Measurements from ENCODE around the gene BTBD9.

Gene BTBD9

GRCh38 chr6:38646166-38646878 lies 6.6 kb upstream of the BTBD9 start:
- Histone ChIP-seq H3K27me3 (ENCODE audit: control insufficient read depth, insufficient read depth, low read length) (no peaks in the 10 kb centered on the region), H3K4me1 (peaks cover 5% of the 10 kb centered on the region), H3K9ac (no peak overlapping the region), H3K9me3 (ENCODE audit: control insufficient read depth, low read length) (no peaks in the 10 kb centered on the region), H3K4me3 (ENCODE audit: low read depth, low read length) (no peak overlapping the region), H2AFZ (no peak overlapping the region), H3K36me3 (ENCODE audit: control insufficient read depth, insufficient read depth, low read length) (no peaks in the 10 kb centered on the region), H3K27ac (no peak overlapping the region), H3K4me2 (ENCODE audit: low read length) (no peak overlapping the region), H3K79me2 (no peaks in the 10 kb centered on the region)
- TF ChIP-seq, protein P1, sequence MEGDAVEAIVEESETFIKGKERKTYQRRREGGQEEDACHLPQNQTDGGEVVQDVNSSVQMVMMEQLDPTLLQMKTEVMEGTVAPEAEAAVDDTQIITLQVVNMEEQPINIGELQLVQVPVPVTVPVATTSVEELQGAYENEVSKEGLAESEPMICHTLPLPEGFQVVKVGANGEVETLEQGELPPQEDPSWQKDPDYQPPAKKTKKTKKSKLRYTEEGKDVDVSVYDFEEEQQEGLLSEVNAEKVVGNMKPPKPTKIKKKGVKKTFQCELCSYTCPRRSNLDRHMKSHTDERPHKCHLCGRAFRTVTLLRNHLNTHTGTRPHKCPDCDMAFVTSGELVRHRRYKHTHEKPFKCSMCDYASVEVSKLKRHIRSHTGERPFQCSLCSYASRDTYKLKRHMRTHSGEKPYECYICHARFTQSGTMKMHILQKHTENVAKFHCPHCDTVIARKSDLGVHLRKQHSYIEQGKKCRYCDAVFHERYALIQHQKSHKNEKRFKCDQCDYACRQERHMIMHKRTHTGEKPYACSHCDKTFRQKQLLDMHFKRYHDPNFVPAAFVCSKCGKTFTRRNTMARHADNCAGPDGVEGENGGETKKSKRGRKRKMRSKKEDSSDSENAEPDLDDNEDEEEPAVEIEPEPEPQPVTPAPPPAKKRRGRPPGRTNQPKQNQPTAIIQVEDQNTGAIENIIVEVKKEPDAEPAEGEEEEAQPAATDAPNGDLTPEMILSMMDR (IDR thresholded peaks at IDR 0.05) = no peak

GRCh38 chr6:38644951-38645350 lies 5.2 kb upstream of the BTBD9 start:
- Histone ChIP-seq H3K4me2 (ENCODE audit: low read length) (no peak overlapping the region), H3K9me3 (ENCODE audit: control insufficient read depth, low read length) (no peaks in the 10 kb centered on the region), H3K9ac (no peak overlapping the region), H3K36me3 (ENCODE audit: control insufficient read depth, insufficient read depth, low read length) (no peaks in the 10 kb centered on the region), H2AFZ (no peak overlapping the region), H3K79me2 (peaks cover 11% of the 10 kb centered on the region), H3K27ac (no peak overlapping the region), H3K27me3 (ENCODE audit: control insufficient read depth, insufficient read depth, low read length) (no peaks in the 10 kb centered on the region), H3K4me3 (ENCODE audit: low read depth, low read length) (no peak overlapping the region), H3K4me1 (peaks cover 9% of the 10 kb centered on the region)
- TF ChIP-seq, protein P1 (IDR thresholded peaks at IDR 0.05) = no peak

DNA sequence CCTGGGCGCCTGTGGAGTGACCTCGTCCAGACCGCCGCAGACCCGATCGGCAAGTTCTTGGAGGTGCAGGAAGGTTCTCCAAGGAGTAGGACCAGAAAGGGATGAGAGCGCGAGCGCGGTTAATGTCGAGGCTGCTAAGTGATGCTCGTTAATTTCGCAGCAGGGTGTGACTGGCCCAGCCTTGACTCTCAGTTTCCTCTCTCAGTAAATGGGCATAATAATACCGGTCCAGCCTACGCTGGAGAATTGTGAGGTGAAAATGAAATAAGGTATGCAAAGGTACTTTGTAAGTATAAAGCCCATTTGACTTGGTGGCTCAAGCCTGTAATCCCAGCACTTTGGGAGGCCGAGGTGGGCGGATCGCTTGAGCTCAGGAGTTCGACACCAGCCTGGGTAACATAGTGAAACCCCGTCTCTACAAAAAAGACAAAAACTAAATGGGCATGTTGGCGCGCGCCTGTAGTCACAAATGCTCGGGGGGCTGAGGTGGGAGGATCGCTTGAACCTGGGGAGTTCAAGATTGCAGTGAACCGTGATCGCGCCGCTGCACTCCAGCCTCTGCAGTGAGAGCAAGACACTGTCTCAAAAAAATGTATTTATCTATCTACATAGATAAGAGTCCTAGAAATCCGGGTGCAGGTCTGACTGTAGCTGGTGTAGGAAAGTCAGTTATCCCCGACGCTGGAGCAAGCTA lies 634 bp upstream of the BTBD9 start:
- Histone ChIP-seq H3K4me3 (ENCODE audit: low read depth, low read length) (peak overlapping the region; percentile 96), H3K36me3 (ENCODE audit: control insufficient read depth, insufficient read depth, low read length) (no peaks in the 10 kb centered on the region), H3K79me2 (peaks cover 11% of the 10 kb centered on the region), H3K27ac (peak overlapping the region; percentile 93), H3K27me3 (ENCODE audit: control insufficient read depth, insufficient read depth, low read length) (no peaks in the 10 kb centered on the region), H3K9ac (peak overlapping the region; percentile 82), H3K9me3 (ENCODE audit: control insufficient read depth, low read length) (no peaks in the 10 kb centered on the region), H3K4me1 (peaks cover 12% of the 10 kb centered on the region), H3K4me2 (ENCODE audit: low read length) (peak overlapping the region; percentile 97), H2AFZ (peak overlapping the region; percentile 98)
- TF ChIP-seq, protein P1 (IDR thresholded peaks at IDR 0.05) = no peak

DNA sequence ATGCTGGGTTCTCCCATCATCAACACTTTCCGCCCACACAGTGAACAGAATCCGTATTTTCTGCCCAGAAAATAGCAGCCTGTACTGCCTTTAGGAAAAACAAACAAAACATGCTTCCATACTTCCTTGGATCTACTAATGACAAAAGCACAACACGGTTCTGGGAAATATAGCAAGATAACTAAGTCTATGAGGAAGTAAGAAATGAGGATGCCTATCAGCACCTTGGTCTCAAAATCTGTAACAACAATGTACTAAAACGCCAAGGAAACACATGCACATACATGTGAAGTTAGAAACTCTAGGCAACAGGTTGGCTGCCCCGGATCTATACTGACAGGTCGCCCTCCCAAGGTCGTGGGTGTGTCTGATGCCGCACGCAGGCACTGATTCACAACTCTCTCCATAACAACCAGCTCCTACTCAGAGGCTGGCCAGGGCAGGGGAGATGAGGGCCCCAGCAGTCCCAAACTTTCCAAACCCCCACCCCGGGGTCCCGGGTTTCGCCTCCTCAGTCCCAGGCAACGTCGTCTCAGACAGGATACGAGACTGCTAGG lies 710 bp downstream of the BTBD9 start:
- Histone ChIP-seq H3K9me3 (ENCODE audit: control insufficient read depth, low read length) (no peaks in the 10 kb centered on the region), H3K4me1 (peaks cover 7% of the 10 kb centered on the region), H3K27ac (peak overlapping the region; percentile 93), H3K27me3 (ENCODE audit: control insufficient read depth, insufficient read depth, low read length) (no peaks in the 10 kb centered on the region), H3K79me2 (peaks cover 11% of the 10 kb centered on the region), H3K36me3 (ENCODE audit: control insufficient read depth, insufficient read depth, low read length) (no peaks in the 10 kb centered on the region), H3K4me3 (ENCODE audit: low read depth, low read length) (peak overlapping the region; percentile 96), H2AFZ (peak overlapping the region; percentile 98), H3K9ac (peak overlapping the region; percentile 82), H3K4me2 (ENCODE audit: low read length) (peak overlapping the region; percentile 97)
- TF ChIP-seq, protein P1 (IDR thresholded peaks at IDR 0.05) = no peak

Measured in parathyroid adenoma (tissue), 2 donors.